Amniotic epithelial cell (primary cell): ENCODE data around the gene TMEM123.
"Not testable (repeated sequence)": the region's sequence is repeated elsewhere in the genome, so short reads cannot be mapped to it uniquely, and the experiment has no call there.

Experiments
- DNase-seq: peaks from one replicate; pipeline ENCODE4 v3.0.0-alpha.2; 2010; ENCODE audit warnings: low read depth

Gene TMEM123

GRCh38 chr11:102448869-102449224 is 3.7 kb downstream of the TMEM123 start:
- DNase-seq: peak; percentile 68

- no peak for DNase-seq
Observed at GRCh38 chr11:102447941-102448868, 4.4 kb downstream of the TMEM123 start.

- no peak for DNase-seq
Observed at GRCh38 chr11:102447193-102447592, 5.4 kb downstream of the TMEM123 start.

- peak; percentile 84 for DNase-seq
Observed at GRCh38 chr11:102446606-102447005, 6.0 kb downstream of the TMEM123 start.

- not testable (repeated sequence) for DNase-seq
Observed at GRCh38 chr11:102444693-102445092, 7.9 kb downstream of the TMEM123 start.

- DNase-seq: not testable (repeated sequence)
Observed at GRCh38 chr11:102444142-102444541, 8.4 kb downstream of the TMEM123 start.

- DNase-seq: not testable (repeated sequence)
Observed at GRCh38 chr11:102439063-102439363, 13.6 kb downstream of the TMEM123 start.

GRCh38 chr11:102438311-102439062 is 14.1 kb downstream of the TMEM123 start:
- peak; percentile 31 for DNase-seq

GRCh38 chr11:102437727-102438126 is 14.8 kb downstream of the TMEM123 start:
- DNase-seq: no peak

GRCh38 chr11:102436976-102437375 is 15.6 kb downstream of the TMEM123 start:
- peak; percentile 86 for DNase-seq

- DNase-seq: peak; percentile 80
Observed at GRCh38 chr11:102436561-102436960, 16.0 kb downstream of the TMEM123 start.

GRCh38 chr11:102435688-102436087 is 16.9 kb downstream of the TMEM123 start:
- DNase-seq: no peak

GRCh38 chr11:102433571-102433970 is 19.0 kb downstream of the TMEM123 start:
- not testable (repeated sequence) for DNase-seq

- DNase-seq: not testable (repeated sequence)
Observed at GRCh38 chr11:102432560-102432959, 20.0 kb downstream of the TMEM123 start.

- no peak for DNase-seq
Observed at GRCh38 chr11:102431404-102431803, 21.2 kb downstream of the TMEM123 start.

- peak; percentile 72 for DNase-seq
Observed at GRCh38 chr11:102430158-102430836, 22.3 kb downstream of the TMEM123 start.

- no peak for DNase-seq
Observed at GRCh38 chr11:102429691-102430090, 22.9 kb downstream of the TMEM123 start.

- no peak for DNase-seq
Observed at GRCh38 chr11:102429226-102429625, 23.3 kb downstream of the TMEM123 start.

GRCh38 chr11:102428696-102429095 is 23.9 kb downstream of the TMEM123 start:
- DNase-seq: no peak

- DNase-seq: no peak
Observed at GRCh38 chr11:102427068-102427467, 25.5 kb downstream of the TMEM123 start.

- no peak for DNase-seq
Observed at GRCh38 chr11:102426570-102426969, 26.0 kb downstream of the TMEM123 start.

GRCh38 chr11:102426000-102426399 is 26.6 kb downstream of the TMEM123 start:
- DNase-seq: no peak

GRCh38 chr11:102423936-102424335 is 28.6 kb downstream of the TMEM123 start:
- no peak for DNase-seq
